Cerebellar nuclear complex (tissue), 1 donor: ENCODE results near the gene MUC4.
"Not testable (repeated sequence)": the region's sequence is repeated elsewhere in the genome, so short reads cannot be mapped to it uniquely, and the experiment has no call there.

ENCODE experiments used
- DNase-seq, 2 experiments: peaks; one replicate each; lab custom pipeline; 2025; lab: John Stamatoyannopoulos, UW

Gene MUC4

DNA sequence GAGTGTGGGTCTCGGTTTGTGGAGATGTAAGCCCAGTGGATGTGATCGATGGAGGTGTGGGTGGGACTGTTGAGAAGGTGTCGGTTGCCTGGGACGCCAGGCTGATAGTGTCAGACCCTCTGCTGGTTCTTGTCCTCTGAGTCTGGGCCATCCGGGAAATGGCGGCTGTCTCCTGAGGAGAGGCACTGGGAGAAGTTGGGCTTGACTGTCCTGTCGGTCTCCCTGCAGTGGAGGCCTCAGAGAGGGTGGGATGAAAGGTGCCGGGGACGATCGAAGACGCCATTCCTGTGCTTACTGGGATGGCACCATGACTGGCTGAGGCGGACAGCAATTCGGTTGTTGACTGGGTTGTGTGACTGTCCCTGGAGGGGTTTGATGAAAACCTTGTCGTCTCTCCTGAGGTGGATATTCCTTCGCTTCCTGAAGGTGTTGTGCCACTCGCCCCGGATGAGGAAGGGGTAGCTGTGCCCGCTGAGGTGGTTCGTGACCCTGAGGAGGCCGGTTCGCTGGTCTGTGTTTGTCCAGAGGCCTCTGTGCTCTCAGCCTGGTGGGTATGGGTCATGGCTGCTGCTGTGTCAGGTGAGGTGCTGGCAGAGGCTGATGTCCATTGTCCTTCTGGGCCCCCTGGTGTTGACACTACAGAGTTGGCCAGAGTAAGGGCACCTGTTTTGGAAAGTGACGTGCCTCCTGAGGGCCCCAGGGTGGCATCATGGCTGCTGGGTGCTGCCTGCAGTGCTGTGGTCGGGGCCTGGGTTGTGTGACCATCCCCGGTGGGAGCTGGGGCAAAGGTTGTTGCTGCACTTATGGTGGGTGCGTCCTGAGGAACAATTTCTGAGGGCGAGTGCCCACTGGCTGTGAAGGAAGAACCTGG, 22.8 kb downstream of the MUC4 start:
- no peak for DNase-seq

GRCh38 chr3:195785781-195786405, 25.8 kb downstream of the MUC4 start:
- not testable (repeated sequence) for DNase-seq

- DNase-seq = not testable (repeated sequence)
Observed at GRCh38 chr3:195784031-195784430, 27.7 kb downstream of the MUC4 start.

GRCh38 chr3:195781236-195781635, 30.5 kb downstream of the MUC4 start:
- not testable (repeated sequence) for DNase-seq

- no peak for DNase-seq
Observed at GRCh38 chr3:195777975-195778374, 33.8 kb downstream of the MUC4 start.

DNA sequence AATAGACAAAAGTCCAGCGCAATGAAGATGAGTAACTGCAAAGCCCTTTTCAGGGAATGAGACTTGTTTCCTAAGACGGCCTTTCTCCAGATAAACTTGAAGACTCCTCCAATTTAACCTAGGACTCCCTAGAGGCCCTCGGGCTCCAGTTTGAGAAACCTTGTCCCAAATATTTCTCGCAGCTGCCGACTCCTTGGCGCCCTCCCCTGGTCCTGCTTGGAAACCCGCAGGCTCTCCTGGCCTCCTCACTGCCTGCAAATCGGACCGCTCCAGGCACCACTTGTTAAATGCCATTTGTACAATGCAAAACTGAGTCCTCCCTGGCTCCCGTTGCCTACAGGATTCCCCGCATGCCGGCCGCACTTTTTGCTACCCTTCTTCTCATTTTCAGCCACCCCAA, 36.8 kb downstream of the MUC4 start:
- DNase-seq = no peak

DNA sequence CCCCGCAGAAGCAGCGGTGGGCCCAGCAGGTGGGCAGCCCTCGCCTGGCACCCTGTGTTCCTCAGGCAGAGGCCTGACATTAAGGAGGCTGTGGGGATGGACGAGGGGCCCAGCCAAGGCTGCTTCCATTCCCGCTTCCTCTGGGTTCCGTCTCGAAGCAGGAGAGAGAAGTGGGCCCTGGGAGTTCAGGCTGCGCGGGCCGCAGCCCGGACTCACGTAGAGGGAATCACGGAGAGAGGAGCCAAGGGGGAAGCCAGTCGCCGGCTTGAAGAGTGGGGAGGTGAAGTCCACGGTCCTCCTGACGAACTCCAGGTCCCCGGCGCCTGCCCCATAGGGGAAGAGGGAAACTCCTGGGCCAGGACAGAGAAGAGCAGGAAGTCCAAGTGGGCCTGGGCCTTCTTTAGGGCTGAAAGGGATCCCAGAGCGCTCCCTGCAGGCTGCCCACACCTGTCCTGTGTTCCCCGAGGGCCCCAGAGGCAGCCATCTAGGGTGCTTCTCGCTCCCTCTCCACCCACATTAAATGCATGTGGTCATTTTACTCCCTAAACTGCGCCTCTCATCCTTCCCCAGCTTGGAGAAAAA, 37.7 kb downstream of the MUC4 start:
- DNase-seq = no peak

GRCh38 chr3:195771646-195772300, 40.0 kb downstream of the MUC4 start:
- DNase-seq = no peak

GRCh38 chr3:195770841-195771645, 40.7 kb downstream of the MUC4 start:
- not testable (repeated sequence) for DNase-seq

DNA sequence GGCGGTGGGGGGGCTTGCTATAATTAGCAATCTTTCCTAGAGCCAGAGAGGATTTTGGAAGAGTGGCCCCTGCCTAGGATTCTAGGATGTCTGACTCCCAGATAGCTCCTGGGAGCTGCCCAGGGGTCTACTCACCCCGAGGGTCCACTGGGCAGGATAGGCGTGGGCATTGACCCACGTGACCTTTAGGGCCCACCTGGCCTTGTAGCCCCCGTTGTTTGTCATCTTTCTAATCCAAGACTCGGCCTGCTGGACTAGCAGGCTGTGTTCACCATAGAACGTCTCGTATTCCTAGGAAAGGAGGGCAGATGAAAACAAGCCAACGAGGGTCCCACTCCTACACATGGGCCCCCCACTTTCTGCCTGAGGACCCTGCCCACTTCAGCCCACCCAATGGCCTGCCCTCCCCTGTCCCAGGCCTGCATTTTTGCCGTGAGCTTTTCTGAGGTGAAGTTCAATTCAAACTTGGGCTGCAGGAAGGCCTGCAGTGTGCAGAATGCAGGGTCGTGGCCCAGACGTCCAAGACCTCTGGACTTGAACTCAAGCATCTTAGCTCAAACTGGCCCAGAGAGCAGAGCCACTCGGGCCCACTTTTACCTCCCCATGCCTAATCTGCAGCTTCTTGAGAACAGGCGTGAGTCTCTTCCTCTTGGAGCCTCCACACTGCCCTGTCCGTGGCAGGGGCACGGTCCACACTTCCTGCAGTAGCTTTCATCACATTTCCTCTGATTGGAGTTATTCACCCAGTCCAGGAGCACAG, 41.5 kb downstream of the MUC4 start:
- no peak for DNase-seq

- DNase-seq = no peak
Observed at GRCh38 chr3:195769551-195769950, 42.2 kb downstream of the MUC4 start.

DNA sequence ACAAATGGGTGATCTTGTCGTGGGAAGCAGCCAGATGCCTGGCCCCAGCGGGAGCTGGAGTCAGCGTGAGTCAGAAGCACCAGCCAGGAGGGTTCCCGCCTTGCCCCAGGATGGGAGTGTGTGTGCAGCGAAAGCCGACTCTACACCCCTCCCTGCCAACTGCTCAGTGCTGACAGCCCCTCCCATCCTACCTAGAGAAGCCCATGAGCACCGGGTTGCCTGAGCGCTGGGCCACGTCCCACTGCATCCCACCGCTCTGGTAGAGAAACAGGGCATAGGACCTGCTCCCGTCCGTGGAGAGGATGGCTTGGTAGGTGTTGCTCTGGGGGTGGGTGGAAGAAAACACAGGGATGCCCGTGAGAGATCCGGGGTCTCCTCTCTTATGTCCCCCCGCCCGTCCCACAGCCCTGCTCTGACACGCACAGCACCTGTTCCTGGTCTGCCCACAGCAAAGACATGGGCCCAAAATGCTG, 42.9 kb downstream of the MUC4 start:
- DNase-seq = no peak

DNA sequence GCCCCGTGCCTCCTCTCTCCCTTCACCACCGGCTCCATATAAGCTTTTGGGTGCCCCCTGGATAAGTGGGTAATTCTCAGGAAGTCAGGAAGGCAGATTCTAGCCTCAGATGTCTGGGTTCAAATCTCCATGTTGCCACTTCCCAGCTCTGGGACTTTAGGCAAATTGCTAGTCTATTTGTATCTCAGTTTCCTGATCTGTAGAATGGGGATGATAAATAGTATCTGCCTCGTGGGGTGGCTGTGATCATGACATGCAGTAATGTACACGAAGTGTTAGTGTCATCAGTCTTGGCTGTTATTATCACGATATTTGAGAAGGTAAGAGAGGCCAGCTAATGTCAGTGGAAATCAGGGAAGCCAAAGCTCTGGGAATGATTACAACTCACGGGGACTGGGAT, 43.3 kb downstream of the MUC4 start:
- DNase-seq = no peak

- DNase-seq = no peak
Observed at GRCh38 chr3:195767792-195768191, 43.9 kb downstream of the MUC4 start.

GRCh38 chr3:195766671-195767070, 45.1 kb downstream of the MUC4 start:
- no peak for DNase-seq

DNA sequence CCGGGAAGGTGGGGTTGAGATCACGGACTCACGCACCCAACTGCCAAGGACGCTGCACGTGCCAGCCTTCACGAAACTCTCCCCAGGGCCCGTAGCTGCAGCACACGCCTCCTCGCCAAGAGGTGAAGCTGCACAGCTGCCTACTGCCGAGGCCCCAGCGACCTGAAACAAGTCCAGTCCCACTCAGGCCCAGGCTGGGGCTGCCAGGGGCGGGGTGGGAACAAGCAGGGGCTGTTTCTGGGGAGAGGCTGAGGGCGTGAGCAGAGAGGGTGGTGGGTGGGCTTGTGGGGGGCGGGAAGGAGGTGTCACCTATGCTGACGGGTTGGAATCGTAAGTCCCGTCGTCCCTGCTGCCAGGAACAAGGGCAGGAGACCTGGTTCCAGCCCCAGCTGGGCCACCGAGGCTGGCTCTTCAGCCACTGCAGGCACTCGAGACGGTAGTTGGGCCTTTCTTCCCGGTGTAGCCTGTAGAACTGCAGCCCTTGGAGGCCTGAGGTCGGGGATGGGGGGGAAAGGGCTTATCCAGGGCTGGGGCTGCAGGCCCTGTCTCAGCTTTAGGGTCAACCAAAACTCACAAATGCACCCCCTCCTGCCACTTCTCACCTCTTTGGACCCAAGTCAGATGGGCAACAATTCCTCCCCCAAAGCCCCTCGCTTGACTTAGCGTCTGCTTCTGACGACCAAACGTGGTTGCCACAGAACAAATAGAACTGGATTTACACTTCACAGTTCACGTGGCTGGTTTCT, 46.6 kb downstream of the MUC4 start:
- no peak for DNase-seq

GRCh38 chr3:195763843-195764825, 47.6 kb downstream of the MUC4 start:
- DNase-seq = no peak

- no peak for DNase-seq
Observed at GRCh38 chr3:195763076-195763830, 48.5 kb downstream of the MUC4 start.
